ENCODE results near the gene MBP. TPM values are rescaled to one million over a fixed set of nuclear protein-coding genes. Genes with fewer than 3 reads are reported as not detected.

Gene MBP
- total RNA-seq, 1 donor from 2014 or later, result 35.0 TPM

DNA sequence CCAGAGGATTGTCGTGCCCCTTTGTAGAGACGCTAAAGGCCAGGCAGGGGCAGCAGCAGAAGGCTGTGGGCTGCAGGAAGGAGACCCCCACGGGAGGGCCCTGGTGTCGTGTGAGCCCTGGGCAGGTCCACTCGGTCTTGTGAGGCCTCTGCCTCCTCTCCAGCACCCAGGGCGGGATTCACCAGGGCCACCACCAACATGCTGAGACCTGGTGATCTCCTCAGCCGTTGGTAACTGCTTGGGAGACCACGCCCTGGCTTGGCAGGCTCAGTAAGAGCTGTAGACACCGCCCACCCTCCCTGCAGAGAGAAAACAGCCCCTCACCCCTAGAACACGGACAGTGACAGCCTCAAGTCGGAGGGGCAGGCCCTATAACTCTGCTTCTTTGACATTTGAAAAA is 21.1 kb downstream of the MBP start:
- intact Hi-C loops (cut with micrococcal nuclease), result no loop called here
- Histone ChIP-seq H3K27ac (replicated peaks) (peak overlapping the region; percentile 97), H3K4me1 (peaks cover 78% of the 10 kb centered on the region), H3K27me3 (ENCODE audit: low read depth) (no peaks in the 10 kb centered on the region), H3K4me3 (peak overlapping the region; percentile 21), H3K36me3 (no peaks in the 10 kb centered on the region), H3K9me3 (replicated peaks) (no peaks in the 10 kb centered on the region)
- TF ChIP-seq, protein P1, sequence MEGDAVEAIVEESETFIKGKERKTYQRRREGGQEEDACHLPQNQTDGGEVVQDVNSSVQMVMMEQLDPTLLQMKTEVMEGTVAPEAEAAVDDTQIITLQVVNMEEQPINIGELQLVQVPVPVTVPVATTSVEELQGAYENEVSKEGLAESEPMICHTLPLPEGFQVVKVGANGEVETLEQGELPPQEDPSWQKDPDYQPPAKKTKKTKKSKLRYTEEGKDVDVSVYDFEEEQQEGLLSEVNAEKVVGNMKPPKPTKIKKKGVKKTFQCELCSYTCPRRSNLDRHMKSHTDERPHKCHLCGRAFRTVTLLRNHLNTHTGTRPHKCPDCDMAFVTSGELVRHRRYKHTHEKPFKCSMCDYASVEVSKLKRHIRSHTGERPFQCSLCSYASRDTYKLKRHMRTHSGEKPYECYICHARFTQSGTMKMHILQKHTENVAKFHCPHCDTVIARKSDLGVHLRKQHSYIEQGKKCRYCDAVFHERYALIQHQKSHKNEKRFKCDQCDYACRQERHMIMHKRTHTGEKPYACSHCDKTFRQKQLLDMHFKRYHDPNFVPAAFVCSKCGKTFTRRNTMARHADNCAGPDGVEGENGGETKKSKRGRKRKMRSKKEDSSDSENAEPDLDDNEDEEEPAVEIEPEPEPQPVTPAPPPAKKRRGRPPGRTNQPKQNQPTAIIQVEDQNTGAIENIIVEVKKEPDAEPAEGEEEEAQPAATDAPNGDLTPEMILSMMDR (IDR thresholded peaks at IDR 0.05; ENCODE audit: borderline replicate concordance), result no peak
- no peak for DNase-seq

DNA sequence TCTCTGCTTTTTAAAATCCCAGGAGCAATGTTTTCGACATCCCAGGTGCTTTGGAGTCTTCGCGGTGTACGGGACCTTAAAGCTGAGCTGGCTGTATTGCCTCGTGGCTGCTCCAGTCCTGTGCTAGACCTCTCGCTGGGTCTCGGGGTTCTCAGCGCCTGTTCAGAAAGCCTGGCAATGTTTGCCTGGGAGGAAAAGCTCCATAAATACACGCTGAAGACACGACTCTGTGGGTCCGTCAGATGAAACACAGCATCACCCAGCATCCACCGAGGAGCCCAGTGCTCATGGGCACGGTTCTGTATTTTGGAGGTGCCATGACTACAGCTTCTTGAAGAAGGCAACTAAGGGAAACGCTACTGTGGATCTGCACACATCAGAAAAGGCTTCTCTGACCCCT is 21.6 kb downstream of the MBP start:
- DNase-seq, result no peak
- Histone ChIP-seq H3K27me3 (ENCODE audit: low read depth) (no peaks in the 10 kb centered on the region), H3K4me1 (peaks cover 83% of the 10 kb centered on the region), H3K36me3 (no peaks in the 10 kb centered on the region), H3K4me3 (no peak overlapping the region), H3K27ac (replicated peaks) (peak overlapping the region; percentile 97), H3K9me3 (replicated peaks) (no peaks in the 10 kb centered on the region)
- intact Hi-C loops (cut with micrococcal nuclease), result no loop called here
- TF ChIP-seq, protein P1 (IDR thresholded peaks at IDR 0.05; ENCODE audit: borderline replicate concordance), result no peak

DNA sequence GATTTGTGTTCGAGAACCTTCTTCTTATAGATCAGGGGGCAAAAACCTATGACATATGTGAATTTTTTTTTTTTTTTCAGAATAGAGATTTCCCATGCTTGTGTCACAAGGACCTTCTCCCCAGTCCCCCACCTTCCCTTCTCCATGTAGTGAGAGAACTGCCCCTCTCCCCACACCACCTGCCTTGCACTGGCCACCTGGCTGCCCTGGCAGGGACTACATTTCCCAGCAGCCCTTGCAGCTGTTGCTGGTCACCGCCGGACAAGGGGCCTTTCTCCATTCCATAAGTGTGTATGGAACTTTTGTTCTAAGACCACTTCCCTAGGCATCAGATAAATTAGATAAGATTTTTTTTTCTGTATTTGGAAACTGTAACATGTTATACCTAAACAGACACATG is 22.2 kb downstream of the MBP start:
- H3K27ac ChIP-seq (replicated peaks), result no peak overlapping the region
- H3K27me3 ChIP-seq (ENCODE audit: low read depth), result no peaks in the 10 kb centered on the region
- TF ChIP-seq, protein P1 (IDR thresholded peaks at IDR 0.05; ENCODE audit: borderline replicate concordance), result peak; percentile 29
- intact Hi-C loops (cut with micrococcal nuclease), result no loop called here
- H3K9me3 ChIP-seq (replicated peaks), result no peaks in the 10 kb centered on the region
- H3K36me3 ChIP-seq, result no peaks in the 10 kb centered on the region
- H3K4me1 ChIP-seq, result peaks cover 85% of the 10 kb centered on the region
- no peak for DNase-seq
- H3K4me3 ChIP-seq, result no peak overlapping the region

DNA sequence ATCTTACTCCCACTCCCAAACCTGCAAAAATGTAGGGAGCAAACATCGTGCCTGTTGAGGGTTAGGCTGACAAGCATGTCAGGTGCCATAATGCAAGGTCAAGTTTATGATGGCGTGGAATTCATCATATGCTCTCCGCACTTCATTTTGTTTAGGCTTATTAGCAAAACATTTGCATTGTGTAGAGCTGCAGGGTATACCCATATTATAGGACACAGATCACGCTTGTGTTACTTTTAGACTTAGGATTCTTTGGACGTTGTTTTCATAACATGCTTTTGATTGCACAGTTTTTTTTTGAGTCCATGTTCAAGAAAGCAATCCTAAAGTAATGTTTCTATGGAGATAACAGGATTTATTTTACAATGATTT is 22.9 kb downstream of the MBP start:
- Histone ChIP-seq H3K4me1 (peaks cover 80% of the 10 kb centered on the region), H3K9me3 (replicated peaks) (no peaks in the 10 kb centered on the region), H3K27me3 (ENCODE audit: low read depth) (no peaks in the 10 kb centered on the region), H3K4me3 (no peak overlapping the region), H3K36me3 (no peaks in the 10 kb centered on the region), H3K27ac (replicated peaks) (peak overlapping the region; percentile 86)
- TF ChIP-seq, protein P1 (IDR thresholded peaks at IDR 0.05; ENCODE audit: borderline replicate concordance), result no peak
- no peak for DNase-seq
- intact Hi-C loops (cut with micrococcal nuclease), result no loop called here

DNA sequence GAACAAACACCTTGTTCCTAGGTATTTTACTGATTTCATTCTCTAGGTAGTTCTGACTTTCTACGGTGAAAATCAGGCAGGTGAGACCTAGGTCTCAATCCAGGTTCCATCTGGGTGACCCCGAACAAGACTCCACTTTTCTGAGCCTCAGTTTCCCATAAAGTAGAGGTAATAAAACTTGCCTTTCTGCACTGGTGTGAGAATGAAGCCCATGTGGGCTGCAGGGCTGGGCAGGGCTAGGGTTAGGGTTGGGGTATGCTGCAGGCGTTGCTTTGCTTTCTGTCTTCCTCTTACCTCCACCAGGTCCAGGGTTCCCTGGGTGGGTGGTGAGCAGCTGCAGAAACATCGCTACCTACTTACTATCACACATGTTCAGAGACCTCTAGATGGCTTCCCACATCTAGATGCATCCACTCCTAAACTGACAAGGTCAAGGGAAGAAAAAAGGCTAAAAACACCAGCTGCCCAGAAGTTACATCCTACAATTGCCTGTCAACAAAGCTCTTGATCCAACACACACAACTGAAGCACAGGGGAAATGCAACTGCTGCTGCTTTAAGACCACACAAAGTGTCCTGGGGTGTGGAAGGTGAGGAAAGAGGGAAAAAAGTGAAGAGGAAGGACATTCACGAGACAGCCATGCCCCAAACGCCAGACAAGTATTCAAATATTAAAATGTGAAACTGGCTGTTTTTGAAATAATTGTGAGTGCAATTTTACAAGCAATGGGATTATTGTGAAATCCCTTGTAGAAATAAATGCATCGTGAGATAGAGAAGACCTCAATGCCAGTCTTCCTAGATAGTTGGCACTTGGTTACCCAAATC is 23.5 kb downstream of the MBP start:
- H3K27me3 ChIP-seq (ENCODE audit: low read depth), result no peaks in the 10 kb centered on the region
- DNase-seq, result no peak
- intact Hi-C loops (cut with micrococcal nuclease), result no loop called here
- peaks cover 79% of the 10 kb centered on the region for H3K4me1 ChIP-seq
- TF ChIP-seq, protein P1 (IDR thresholded peaks at IDR 0.05; ENCODE audit: borderline replicate concordance), result no peak
- peak overlapping the region; percentile 86 for H3K27ac ChIP-seq (replicated peaks)
- H3K4me3 ChIP-seq, result peak overlapping the region; percentile 40
- H3K9me3 ChIP-seq (replicated peaks), result no peaks in the 10 kb centered on the region
- H3K36me3 ChIP-seq, result no peaks in the 10 kb centered on the region
